ENCODE measurements around the gene PIP5K1C. TPM values are rescaled to one million over a fixed set of nuclear protein-coding genes. Genes with fewer than 3 reads are reported as not detected.

PIP5K1C gene
- total and polyA plus RNA-seq, 10 of the 15 experiments (the other 5 are each of a cell fraction or from before 2014, with no cell fraction given), result 0.39 to 19.6 (median 5.3) TPM

DNA sequence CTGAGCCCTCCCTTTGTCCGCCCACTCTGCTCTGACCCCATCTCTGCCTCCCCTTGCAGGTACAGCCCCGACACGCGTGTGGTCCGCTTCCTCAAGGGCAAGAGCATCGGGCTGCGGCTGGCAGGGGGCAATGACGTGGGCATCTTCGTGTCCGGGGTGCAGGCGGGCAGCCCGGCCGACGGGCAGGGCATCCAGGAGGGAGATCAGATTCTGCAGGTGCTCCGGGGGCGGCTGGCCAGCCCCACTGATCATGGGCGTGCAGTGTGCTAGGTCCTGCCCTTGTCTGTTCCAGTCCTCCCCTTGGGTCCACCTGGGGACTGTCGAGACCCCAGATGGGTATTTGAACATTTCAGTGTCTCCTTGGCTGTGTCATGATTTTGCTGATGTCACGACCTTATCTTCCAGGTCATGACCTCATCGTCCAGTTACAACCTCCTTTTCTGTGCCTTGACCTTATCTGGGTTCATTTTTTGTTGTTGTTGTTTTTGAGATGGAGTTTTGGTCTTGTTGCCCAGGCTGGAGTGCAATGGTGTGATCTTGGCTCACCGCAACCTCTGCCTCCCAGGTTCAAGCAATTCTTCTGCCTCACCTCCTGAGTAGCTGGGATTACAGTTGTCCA, 35.9 kb upstream of the PIP5K1C start (continued):
- TF ChIP-seq, protein P1, sequence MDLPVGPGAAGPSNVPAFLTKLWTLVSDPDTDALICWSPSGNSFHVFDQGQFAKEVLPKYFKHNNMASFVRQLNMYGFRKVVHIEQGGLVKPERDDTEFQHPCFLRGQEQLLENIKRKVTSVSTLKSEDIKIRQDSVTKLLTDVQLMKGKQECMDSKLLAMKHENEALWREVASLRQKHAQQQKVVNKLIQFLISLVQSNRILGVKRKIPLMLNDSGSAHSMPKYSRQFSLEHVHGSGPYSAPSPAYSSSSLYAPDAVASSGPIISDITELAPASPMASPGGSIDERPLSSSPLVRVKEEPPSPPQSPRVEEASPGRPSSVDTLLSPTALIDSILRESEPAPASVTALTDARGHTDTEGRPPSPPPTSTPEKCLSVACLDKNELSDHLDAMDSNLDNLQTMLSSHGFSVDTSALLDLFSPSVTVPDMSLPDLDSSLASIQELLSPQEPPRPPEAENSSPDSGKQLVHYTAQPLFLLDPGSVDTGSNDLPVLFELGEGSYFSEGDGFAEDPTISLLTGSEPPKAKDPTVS (IDR thresholded peaks at IDR 0.05; ENCODE audit: low read depth, low read length), result no peak
- TF ChIP-seq RAD51 (IDR thresholded peaks at IDR 0.05) (no peak), TCF12 (IDR thresholded peaks at IDR 0.05; ENCODE audit: low read depth, low read length) (no peak)

DNA sequence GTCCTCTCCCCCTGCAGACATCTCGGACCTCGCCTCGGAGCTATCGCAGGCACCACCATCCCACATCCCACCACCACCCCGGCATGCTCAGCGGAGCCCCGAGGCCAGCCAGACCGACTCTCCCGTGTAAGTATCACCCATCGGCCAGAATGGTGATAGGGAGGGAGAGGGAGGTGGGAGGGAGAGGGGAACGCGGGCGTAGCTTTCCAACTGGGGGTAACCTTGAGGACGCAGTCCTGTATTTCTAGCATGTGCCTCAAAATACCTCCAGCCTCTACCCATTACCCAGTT, 34.0 kb upstream of the PIP5K1C start:
- ChIA-PET CTCF (no interaction called here), RAD21 (ENCODE audit: unreplicated experiment) (interaction anchor here (0.6 kb wide), 1 partner anchor 268 kb away, joined by 3 read pairs; no protein-coding TSS in a partner anchor), POLR2A (no interaction called here), SMC1A (ENCODE audit: uncharacterized antibody, unreplicated experiment) (no interaction called here)
- Histone ChIP-seq H3K27me3 (replicated peaks in 1 of 2; ENCODE audit: control insufficient read depth in 2 of 2, insufficient read depth in 2 of 2, low read length in 1 of 2) (no peaks in the 10 kb centered on the region), H3K4me2 (ENCODE audit: control insufficient read depth, insufficient read depth) (no peak overlapping the region), H3K4me3 (no peak overlapping the region), H3K9me3 (replicated peaks; ENCODE audit: control insufficient read depth, insufficient read depth, low read length) (no peaks in the 10 kb centered on the region), H3K27ac (ENCODE audit: control insufficient read depth, insufficient read depth) (no peak overlapping the region), H3K79me2 (ENCODE audit: control insufficient read depth, insufficient read depth, low read length) (no peaks in the 10 kb centered on the region), H3K4me1 (ENCODE audit: control insufficient read depth, insufficient read depth, low read length) (no peaks in the 10 kb centered on the region), H4K20me1 (ENCODE audit: control insufficient read depth, insufficient read depth) (no peaks in the 10 kb centered on the region), H3K36me3 (ENCODE audit: control insufficient read depth in 2 of 2, insufficient read depth in 2 of 2, low read length in 1 of 2) (no peaks in the 10 kb centered on the region), H2AFZ (ENCODE audit: control insufficient read depth, low read depth, low read length) (no peak overlapping the region), H3K9ac (ENCODE audit: control insufficient read depth, insufficient read depth, low read length) (no peak overlapping the region)
- FAIRE-seq (no peak), DNase-seq (ENCODE audit: low read depth, low spot score) (no peak), ATAC-seq (no peak)
- 66% methylated on average over 11 of the region's 14 CpGs for WGBS (ENCODE audit: insufficient coverage, insufficient replicate concordance, low lambda C conversion rate, missing lambda C conversion rate)
- intact Hi-C loops (cut with micrococcal nuclease; ENCODE audit: unreplicated experiment) (no loop called here), in situ Hi-C loops (cut with MboI) (no loop called here)
- BruUV-seq (replicated peaks), result no TSS peak
- no peak for TF ChIP-seq NRF1 (conservative IDR thresholded peaks at IDR 0.05; ENCODE audit: low read depth, low read length)
